22Rv1 (cell line): ENCODE results near the gene RNF157.
"Not testable (repeated sequence)": the region's sequence is repeated elsewhere in the genome, so short reads cannot be mapped to it uniquely, and the experiment has no call there.

Experiments used
- H3K27ac ChIP-seq: fragments of 450-650 bp; 2 replicates; pipeline ENCODE4 v1.5.1; 2017
- ZFX ChIP-seq: fragments of 450-650 bp; IDR thresholded peaks from 2 replicates; pipeline ENCODE4 v1.6.1; 2017; ENCODE audit warnings: antibody characterized with exemption, borderline replicate concordance
- TF ChIP-seq, protein P1 (sequence below): fragments of 450-650 bp; IDR thresholded peaks from 2 replicates; pipeline ENCODE4 v1.5.1; 2017; ENCODE audit warnings: mild to moderate bottlenecking

The RNF157 gene

DNA sequence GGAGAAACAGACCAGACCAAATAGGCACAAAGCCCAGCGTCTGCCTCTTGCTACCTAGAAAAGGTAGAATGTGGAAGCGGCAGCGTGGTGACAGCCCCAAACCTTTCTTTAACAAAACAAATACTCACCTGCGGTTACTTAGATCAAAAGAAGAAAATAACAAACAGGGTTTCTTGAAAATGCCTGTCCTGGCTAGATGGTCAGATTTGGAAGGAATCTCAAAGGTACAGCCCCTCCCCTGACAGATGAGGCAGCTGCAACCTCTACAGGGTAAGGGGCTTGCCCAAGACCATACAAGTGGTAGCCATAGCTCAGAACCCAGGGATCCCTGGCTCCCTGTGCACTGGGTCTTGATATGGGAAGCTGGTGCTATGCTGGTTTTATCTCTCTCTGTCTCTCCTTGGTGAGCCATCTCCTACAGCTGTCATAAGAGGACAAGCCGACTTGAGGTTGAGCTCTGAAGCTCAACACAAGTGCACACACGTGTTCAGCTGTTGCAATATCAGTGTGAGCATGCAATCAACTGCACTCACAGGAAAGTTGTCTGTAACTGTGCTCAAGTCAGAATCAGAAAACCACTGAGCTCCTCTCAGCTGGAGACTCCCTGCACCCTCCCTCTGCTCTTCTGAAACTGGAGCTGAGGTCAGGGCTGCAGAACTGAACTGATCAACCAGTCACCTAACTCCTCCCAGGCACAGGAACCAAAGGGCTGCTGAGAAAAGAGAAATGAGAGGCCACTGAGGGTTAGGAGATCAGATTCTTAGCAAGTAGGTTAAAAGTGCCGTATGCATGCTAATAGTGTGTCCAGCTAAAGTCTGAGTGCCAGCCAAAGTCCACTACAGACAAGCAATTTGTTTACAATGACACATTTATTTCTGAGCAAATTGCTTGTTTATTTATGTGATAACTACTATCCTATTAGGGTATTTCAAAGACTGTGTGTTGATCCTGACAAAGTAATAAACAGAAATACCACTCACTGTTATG lies 6.1 kb upstream of the RNF157 start:
- H3K27ac ChIP-seq: no peak overlapping the region
- no peak for TF ChIP-seq ZFX
- TF ChIP-seq, protein P1, sequence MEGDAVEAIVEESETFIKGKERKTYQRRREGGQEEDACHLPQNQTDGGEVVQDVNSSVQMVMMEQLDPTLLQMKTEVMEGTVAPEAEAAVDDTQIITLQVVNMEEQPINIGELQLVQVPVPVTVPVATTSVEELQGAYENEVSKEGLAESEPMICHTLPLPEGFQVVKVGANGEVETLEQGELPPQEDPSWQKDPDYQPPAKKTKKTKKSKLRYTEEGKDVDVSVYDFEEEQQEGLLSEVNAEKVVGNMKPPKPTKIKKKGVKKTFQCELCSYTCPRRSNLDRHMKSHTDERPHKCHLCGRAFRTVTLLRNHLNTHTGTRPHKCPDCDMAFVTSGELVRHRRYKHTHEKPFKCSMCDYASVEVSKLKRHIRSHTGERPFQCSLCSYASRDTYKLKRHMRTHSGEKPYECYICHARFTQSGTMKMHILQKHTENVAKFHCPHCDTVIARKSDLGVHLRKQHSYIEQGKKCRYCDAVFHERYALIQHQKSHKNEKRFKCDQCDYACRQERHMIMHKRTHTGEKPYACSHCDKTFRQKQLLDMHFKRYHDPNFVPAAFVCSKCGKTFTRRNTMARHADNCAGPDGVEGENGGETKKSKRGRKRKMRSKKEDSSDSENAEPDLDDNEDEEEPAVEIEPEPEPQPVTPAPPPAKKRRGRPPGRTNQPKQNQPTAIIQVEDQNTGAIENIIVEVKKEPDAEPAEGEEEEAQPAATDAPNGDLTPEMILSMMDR: no peak

DNA sequence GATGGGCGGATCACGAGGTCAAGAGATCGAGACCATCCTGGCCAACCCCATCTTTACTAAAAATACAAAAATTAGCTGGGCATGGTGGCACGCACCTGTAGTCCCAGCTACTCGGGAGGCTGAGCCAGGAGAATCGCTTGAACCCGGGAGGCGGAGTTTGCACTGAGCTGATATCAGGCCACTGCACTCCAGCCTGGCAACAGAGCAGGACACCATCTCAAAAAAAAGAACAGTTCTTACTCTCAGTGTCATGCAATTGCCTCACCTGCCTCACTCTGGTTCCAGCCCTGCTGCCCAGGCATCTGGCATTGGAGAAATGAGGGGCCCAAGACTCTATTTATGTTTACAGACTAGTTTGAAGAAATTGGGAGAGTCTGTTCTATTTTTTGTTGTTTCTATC lies 4.4 kb upstream of the RNF157 start:
- not testable (repeated sequence) for H3K27ac ChIP-seq

DNA sequence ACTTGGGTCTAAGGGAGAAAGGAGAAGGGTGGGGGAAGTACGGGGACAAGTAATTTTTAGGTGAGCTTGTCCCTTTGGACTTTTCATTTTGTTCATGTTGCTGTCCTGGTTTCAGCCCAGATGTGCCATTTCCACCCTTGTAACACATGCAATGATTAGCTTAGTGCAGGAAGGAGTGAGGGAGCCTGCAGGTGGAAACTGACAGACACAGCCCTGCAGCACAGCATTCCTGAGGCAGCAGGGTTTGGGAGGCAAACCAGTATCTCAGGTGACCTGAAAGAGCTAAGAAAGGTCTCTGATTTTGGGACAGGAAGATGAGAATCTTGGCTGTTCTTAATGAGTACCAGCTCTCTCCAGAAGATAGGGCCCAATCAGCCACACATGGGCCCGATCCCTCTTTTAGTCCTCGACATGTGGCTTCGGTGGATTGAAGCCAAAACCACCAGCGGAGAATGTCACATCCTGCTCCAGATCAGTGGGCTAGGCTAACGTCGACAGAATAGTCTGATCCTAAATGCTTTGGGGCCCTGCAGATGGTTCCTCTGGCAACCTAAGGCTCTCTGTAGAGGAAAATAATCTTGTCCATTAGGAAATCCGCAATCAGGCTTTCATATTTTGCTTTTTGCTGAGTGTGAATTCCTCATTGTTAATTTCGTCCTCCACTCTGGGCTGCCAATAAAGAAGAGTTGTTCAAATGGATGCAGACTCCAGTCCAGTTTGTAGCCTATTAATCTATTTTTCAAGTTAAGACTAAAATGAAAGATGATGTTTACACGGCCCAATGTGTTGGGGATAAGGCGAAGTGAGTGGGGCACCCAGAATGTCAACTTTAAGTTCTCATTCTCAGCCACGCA lies 3.8 kb upstream of the RNF157 start:
- H3K27ac ChIP-seq: no peak overlapping the region
- no peak for TF ChIP-seq ZFX
- TF ChIP-seq, protein P1: no peak

DNA sequence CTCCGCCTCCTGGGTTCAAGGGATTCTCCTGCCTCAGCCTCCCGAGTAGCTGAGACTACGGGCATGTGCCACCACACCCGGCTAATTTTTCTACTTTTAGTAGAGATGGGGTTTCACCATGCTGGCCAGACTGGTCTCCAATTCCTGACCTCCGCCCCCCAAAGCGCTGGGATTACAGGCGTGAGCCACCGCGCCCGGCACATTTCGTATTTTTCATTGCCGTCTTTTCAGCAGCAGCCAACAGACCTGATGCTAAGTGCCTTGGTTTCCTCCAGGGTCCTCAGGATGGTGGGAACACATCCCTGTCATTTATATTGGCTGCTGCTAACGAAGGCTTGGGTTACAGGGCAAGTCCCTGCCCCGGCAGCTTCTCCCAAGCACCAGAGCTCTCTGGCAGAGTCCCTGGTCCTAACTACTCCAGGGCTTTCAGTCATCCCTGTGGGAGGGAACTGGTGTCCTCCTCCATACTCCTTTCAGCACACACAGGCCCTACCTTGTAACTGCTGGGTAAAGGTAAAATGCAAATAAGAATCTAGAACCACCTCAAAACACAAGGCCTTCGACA lies 1.5 kb upstream of the RNF157 start:
- TF ChIP-seq ZFX: no peak
- TF ChIP-seq, protein P1: no peak
- no peak overlapping the region for H3K27ac ChIP-seq

DNA sequence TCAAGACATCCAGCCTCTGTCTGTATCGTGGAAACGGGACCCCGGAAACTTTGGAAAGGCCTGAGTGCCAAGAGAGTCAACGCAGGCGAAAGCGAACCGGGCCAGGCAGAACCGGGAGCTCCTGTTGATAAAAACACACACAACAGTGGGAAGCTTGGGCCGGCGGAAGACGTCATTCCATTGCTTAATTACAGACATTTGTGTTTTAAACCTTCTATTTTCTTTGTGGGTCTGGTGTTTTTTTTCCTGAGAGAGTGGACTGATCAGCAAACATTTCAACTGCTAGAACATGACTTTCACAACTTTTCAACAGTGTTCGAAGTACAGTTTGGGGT lies 878 bp upstream of the RNF157 start:
- H3K27ac ChIP-seq: peak overlapping the region; percentile 61
- TF ChIP-seq ZFX: no peak
- TF ChIP-seq, protein P1: no peak

DNA sequence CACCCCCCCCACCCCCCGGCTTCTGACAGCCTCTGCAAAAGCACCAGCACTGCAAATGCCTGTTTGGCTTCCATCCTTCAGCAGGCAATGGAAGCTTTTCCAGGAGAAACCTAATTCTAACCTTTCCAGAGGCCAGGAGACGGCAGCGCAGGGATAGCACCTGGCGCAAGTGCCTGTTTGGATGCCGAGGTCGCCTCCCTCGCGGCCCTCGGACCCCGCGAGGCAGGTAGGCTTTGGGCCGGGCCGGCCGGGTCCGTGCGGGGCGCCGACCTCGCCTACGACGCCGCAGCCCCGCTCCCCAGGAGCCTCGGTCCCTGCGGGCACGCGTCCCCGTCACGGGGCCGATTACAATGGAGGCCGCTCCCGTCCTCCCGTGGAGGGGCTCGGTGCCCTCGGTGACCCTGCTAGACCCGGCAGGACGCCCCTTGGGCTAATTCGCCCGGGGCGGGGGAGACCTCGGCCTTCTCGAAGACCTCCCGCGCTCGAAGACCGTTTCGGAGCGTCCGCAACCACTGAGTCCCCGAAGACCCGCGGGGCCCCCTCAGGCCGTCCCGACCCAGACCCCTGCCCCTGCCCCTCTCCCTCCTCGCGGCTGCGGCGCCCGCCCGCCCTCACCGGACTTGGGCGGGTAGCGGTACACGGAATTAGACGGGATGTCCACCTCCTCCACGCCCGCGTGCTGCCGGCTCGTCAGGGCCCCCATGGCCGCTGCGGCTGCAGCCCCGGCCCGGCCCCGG lies 587 bp downstream of the RNF157 start:
- H3K27ac ChIP-seq: no peak overlapping the region
- no peak for TF ChIP-seq ZFX
- TF ChIP-seq, protein P1: no peak
